HG03095 (cell line): ENCODE data around the gene MAP2K6.
A peak's percentile ranks its signal among the peaks of the same experiment; 100 is the strongest.

Source experiments
- ATAC-seq: cut with Tn5 transposase; IDR thresholded peaks from one replicate; pipeline ENCODE4 v1.9.1; 2021; ENCODE audit warnings: moderate library complexity; ENCODE audit not compliant: unreplicated experiment

The MAP2K6 gene

GRCh38 chr17:69528035-69528434, 113.5 kb downstream of the MAP2K6 start:
- ATAC-seq, result no peak

- ATAC-seq, result no peak
These were observed 119.2 kb downstream of the MAP2K6 start for GRCh38 chr17:69533481-69534234.

- ATAC-seq, result no peak
These were observed 119.7 kb downstream of the MAP2K6 start for GRCh38 chr17:69534235-69534621.

GRCh38 chr17:69535016-69535570, 120.6 kb downstream of the MAP2K6 start:
- ATAC-seq, result no peak

GRCh38 chr17:69538795-69539194, 124.3 kb downstream of the MAP2K6 start:
- ATAC-seq, result no peak

GRCh38 chr17:69539274-69539673, 124.8 kb downstream of the MAP2K6 start:
- no peak for ATAC-seq

- no peak for ATAC-seq
These were observed 125.4 kb downstream of the MAP2K6 start for GRCh38 chr17:69539781-69540319.

GRCh38 chr17:69540356-69540755, 125.9 kb downstream of the MAP2K6 start:
- no peak for ATAC-seq

- no peak for ATAC-seq
These were observed 132.7 kb downstream of the MAP2K6 start for GRCh38 chr17:69547230-69547629.

- ATAC-seq, result peak; percentile 84
These were observed 133.4 kb downstream of the MAP2K6 start for GRCh38 chr17:69547947-69548346.

- no peak for ATAC-seq
These were observed 136.9 kb downstream of the MAP2K6 start for GRCh38 chr17:69551212-69552010.

GRCh38 chr17:69552986-69553667, 138.6 kb downstream of the MAP2K6 start:
- ATAC-seq, result no peak

GRCh38 chr17:69555056-69555455, 140.6 kb downstream of the MAP2K6 start:
- ATAC-seq, result no peak

- no peak for ATAC-seq
These were observed 142.8 kb downstream of the MAP2K6 start for GRCh38 chr17:69557339-69557738.

- no peak for ATAC-seq
These were observed 144.3 kb downstream of the MAP2K6 start for GRCh38 chr17:69558796-69559195.

GRCh38 chr17:69560987-69561441, 146.5 kb downstream of the MAP2K6 start:
- no peak for ATAC-seq

GRCh38 chr17:69561462-69561861, 147.0 kb downstream of the MAP2K6 start:
- no peak for ATAC-seq

GRCh38 chr17:69565447-69565846, 150.9 kb downstream of the MAP2K6 start:
- no peak for ATAC-seq

GRCh38 chr17:69567130-69567529, 152.6 kb downstream of the MAP2K6 start:
- no peak for ATAC-seq

- no peak for ATAC-seq
These were observed 158.2 kb downstream of the MAP2K6 start for GRCh38 chr17:69572747-69573146.

- ATAC-seq, result no peak
These were observed 158.9 kb downstream of the MAP2K6 start for GRCh38 chr17:69573396-69573795.
